HepG2 (cell line): ENCODE measurements around the gene HNRNPUL1. TPM values are rescaled to one million over a fixed set of nuclear protein-coding genes. Genes with fewer than 3 reads are reported as not detected.

Source experiments
- NFIB ChIP-seq: sonication (generic); formaldehyde crosslinking; IDR thresholded peaks from 2 replicates; pipeline ENCODE4 v1.9.0; 2021; ENCODE audit warnings: missing genetic modification reagents, mild to moderate bottlenecking, borderline replicate concordance
- ZBTB21 ChIP-seq: sonication (generic); formaldehyde crosslinking; IDR thresholded peaks from 2 replicates; pipeline ENCODE4 v1.4.0; 2020; ENCODE audit warnings: missing genetic modification reagents
- ZMYM3 ChIP-seq: sonication (generic); formaldehyde crosslinking; IDR thresholded peaks from 2 replicates; pipeline ENCODE4 v1.5.1; 2020; ENCODE audit warnings: mild to moderate bottlenecking, missing genetic modification reagents
- ZNF615 ChIP-seq: sonication (generic); formaldehyde crosslinking; IDR thresholded peaks from 2 replicates; pipeline ENCODE4 v1.5.0; 2020; ENCODE audit warnings: mild to moderate bottlenecking, missing genetic modification reagents, borderline replicate concordance
- ZNF780A ChIP-seq: sonication (generic); formaldehyde crosslinking; IDR thresholded peaks from 2 replicates; pipeline ENCODE4 v1.8.0; 2022; ENCODE audit warnings: mild to moderate bottlenecking, missing genetic modification reagents, moderate library complexity
- ZNF792 ChIP-seq: IDR thresholded peaks from 2 replicates; pipeline ENCODE4 v1.6.1; 2016
- polyA plus RNA-seq, 8 experiments: library from polyadenylated mRNA; depleted of rRNA in 3 of 8; stranded (reverse) in 7 of 8; unstranded in 1 of 8; fragments of >200 nt; fragmentation: Illumina TruSeq in 4 of 8; extraction: Trizol in 4 of 8; gene quantifications; 2 replicates each; pipeline versions ENCODE4 v1.2.1 to v1.2.3, GENCODE V29; 2011 to 2016; ENCODE audit warnings: low read depth in 4 of 8, missing spikeins in 1 of 8, mixed read lengths in 1 of 8; ENCODE audit not compliant: insufficient read depth in 1 of 8
- total RNA-seq, 5 experiments: library from RNA; depleted of rRNA; stranded (reverse); fragments of >200 nt; fragmentation: Illumina TruSeq; extraction: Trizol; gene quantifications; 2 replicates each; pipeline ENCODE4 v1.2.3, GENCODE V29; 2016; ENCODE audit warnings: low read depth in 1 of 5
- TF ChIP-seq, protein P1 (sequence below): IDR thresholded peaks from 2 replicates; pipeline ENCODE4 v1.6.1; 2016; ENCODE audit warnings: missing biosample characterization, missing genetic modification reagents, low read depth
- TF ChIP-seq, protein P2 (sequence below): sonication (generic); formaldehyde crosslinking; IDR thresholded peaks from 2 replicates; pipeline ENCODE4 v1.4.0; 2020; ENCODE audit warnings: mild to moderate bottlenecking, missing genetic modification reagents
- TF ChIP-seq, protein P3 (sequence below): IDR thresholded peaks from 2 replicates; pipeline ENCODE4 v1.6.1; 2016; ENCODE audit warnings: low read depth
- TF ChIP-seq, protein P4 (sequence below): sonication (generic); formaldehyde crosslinking; IDR thresholded peaks from 2 replicates; pipeline ENCODE4 v1.4.0; 2020; ENCODE audit warnings: missing genetic modification reagents, borderline replicate concordance
- TF ChIP-seq, protein P5 (sequence below): sonication (generic); formaldehyde crosslinking; IDR thresholded peaks from 2 replicates; pipeline ENCODE4 v1.8.1; 2023; ENCODE audit warnings: missing genetic modification reagents, inconsistent platforms, borderline replicate concordance
- TF ChIP-seq, protein P6 (sequence below): sonication (generic); formaldehyde crosslinking; IDR thresholded peaks from 2 replicates; pipeline ENCODE4 v1.5.1; 2020; ENCODE audit warnings: missing genetic modification reagents, mild to moderate bottlenecking, borderline replicate concordance

The HNRNPUL1 gene
- total and polyA plus RNA-seq, 2 of the 13 experiments (the other 11 are each of a cell fraction or from before 2014, with no cell fraction given), result 30.9 to 81.7 TPM

DNA sequence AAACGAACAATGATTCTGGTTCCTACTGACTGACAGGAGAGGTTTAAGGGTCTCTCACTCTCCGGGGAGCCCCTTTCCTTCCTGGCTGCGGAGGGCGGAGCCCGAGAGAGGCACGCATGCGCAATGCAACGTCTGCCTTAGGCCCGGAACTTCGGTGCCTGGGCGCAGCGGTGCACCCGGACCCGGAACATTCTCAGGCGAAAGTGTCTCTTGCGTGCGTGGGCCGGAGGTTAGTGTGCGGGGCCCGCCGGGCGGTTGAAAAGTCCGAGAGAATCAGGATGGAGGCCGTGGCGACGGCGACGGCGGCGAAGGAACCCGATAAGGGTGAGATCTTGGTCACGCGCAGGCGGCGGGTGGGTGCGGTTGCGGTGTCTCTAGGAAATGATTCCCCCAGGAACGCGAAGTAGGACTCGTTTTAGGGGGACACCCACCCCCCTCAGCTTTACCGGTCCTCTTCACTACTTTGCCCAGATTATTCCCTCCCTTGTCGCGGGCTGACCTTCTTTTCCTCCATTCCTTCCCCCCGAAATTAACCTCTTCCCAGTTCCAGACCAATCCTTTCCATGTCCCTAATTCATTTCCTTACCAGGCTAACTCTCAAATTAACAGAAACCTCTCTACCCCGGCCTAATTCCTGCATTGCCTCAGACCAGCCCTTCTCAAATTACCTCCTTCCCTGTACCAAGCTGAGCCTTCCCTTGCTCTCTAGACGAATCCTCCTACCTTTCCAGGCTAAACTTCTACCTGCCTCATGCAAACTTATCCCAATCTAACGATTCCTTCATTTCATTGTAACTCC lies 46.1 kb downstream of the HNRNPUL1 start, which contains the start of gene CCDC97 (continued):
- TF ChIP-seq, protein P1, sequence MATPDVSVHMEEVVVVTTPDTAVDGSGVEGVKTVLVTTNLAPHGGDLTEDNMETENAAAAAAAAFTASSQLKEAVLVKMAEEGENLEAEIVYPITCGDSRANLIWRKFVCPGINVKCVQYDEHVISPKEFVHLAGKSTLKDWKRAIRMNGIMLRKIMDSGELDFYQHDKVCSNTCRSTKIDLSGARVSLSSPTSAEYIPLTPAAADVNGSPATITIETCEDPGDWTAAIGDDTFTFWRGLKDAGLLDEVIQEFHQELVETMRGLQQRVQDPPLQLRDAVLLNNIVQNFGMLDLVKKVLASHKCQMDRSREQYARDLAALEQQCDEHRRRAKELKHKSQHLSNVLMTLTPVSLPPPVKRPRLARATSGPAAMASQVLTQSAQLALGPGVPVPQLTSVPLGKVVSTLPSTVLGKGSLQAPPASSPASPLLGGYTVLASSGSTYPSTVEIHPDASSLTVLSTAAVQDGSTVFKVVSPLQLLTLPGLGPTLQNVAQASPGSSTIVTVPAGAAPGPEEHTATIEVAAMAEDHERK (CRISPR knock-in tag), result no peak
- TF ChIP-seq ZNF792 (CRISPR knock-in tag), result peak; percentile 32; the same call in 1 of the 2 replicates
- TF ChIP-seq, protein P2, sequence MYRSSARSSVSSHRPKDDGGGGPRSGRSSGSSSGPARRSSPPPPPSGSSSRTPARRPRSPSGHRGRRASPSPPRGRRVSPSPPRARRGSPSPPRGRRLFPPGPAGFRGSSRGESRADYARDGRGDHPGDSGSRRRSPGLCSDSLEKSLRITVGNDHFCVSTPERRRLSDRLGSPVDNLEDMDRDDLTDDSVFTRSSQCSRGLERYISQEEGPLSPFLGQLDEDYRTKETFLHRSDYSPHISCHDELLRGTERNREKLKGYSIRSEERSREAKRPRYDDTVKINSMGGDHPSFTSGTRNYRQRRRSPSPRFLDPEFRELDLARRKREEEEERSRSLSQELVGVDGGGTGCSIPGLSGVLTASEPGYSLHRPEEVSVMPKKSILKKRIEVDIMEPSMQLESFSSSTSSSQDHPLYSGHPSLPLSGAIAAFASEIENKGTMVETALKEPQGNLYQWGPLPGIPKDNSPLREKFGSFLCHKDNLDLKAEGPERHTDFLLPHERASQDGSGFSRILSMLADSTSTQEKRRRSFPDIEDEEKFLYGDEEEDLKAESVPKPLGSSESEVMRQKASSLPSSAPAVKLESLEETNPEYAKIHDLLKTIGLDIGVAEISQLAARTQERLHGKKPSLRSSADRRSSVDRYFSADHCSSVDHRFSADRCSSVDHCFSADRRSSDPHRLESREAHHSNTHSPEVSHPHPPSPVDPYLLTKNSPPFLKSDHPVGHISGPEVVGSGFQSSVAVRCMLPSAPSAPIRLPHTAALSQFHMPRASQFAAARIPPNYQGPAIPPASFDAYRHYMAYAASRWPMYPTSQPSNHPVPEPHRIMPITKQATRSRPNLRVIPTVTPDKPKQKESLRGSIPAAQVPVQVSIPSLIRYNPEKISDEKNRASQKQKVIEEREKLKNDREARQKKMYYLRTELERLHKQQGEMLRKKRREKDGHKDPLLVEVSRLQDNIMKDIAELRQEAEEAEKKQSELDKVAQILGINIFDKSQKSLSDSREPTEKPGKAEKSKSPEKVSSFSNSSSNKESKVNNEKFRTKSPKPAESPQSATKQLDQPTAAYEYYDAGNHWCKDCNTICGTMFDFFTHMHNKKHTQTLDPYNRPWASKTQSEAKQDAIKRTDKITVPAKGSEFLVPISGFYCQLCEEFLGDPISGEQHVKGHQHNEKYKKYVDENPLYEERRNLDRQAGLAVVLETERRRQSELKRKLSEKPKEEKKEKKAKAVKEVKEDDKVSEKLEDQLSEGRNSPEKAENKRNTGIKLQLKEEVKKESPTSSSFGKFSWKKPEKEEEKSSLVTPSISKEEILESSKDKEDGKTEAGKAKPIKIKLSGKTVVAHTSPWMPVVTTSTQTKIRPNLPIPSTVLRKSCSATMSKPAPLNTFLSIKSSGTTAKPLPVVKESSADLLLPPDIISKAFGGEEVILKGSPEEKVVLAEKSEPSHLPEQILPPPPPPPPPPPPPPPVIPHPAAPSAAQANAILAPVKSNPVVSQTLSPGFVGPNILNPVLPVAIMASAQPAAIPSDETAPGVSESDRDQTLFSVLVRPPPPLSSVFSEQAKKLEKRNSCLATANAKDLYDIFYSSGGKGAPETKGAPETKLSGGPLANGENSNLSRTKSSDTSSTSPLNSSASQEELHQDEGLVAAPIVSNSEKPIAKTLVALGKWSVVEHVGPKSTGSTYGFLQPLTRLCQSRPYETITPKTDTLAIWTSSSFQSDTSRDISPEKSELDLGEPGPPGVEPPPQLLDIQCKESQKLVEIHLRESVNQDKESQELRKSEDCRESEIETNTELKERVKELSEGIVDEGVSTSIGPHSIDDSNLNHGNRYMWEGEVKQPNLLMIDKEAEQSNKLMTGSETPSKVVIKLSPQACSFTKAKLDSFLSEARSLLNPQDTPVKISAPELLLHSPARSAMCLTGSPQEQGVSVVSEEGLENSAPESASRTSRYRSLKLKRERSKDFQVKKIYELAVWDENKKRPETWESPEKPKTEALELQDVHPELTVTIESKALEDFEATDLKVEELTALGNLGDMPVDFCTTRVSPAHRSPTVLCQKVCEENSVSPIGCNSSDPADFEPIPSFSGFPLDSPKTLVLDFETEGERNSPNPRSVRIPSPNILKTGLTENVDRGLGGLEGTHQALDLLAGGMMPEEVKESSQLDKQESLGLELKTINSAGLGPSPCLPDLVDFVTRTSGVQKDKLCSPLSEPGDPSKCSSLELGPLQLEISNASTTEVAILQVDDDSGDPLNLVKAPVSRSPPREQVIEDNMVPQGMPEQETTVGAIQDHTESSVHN (CRISPR knock-in tag), result 0 out of 2 replicates have a peak, but pooled peaks have one; percentile 56
- peak; percentile 75; the same call in 1 of the 2 replicates for TF ChIP-seq ZMYM3 (CRISPR knock-in tag)
- TF ChIP-seq ZBTB21, result no peak
- no peak for TF ChIP-seq ZNF615 (CRISPR knock-in tag)
- no peak for TF ChIP-seq NFIB
- TF ChIP-seq, protein P3, sequence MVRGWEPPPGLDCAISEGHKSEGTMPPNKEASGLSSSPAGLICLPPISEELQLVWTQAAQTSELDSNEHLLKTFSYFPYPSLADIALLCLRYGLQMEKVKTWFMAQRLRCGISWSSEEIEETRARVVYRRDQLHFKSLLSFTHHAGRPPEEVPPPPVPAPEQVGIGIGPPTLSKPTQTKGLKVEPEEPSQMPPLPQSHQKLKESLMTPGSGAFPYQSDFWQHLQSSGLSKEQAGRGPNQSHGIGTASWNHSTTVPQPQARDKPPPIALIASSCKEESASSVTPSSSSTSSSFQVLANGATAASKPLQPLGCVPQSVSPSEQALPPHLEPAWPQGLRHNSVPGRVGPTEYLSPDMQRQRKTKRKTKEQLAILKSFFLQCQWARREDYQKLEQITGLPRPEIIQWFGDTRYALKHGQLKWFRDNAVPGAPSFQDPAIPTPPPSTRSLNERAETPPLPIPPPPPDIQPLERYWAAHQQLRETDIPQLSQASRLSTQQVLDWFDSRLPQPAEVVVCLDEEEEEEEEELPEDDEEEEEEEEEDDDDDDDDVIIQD, result peak; percentile 21; the same call in 1 of the 2 replicates
- TF ChIP-seq, protein P4, sequence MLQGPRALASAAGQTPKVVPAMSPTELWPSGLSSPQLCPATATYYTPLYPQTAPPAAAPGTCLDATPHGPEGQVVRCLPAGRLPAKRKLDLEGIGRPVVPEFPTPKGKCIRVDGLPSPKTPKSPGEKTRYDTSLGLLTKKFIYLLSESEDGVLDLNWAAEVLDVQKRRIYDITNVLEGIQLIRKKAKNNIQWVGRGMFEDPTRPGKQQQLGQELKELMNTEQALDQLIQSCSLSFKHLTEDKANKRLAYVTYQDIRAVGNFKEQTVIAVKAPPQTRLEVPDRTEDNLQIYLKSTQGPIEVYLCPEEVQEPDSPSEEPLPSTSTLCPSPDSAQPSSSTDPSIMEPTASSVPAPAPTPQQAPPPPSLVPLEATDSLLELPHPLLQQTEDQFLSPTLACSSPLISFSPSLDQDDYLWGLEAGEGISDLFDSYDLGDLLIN (CRISPR knock-in tag), result 0 out of 2 replicates have a peak, but pooled peaks have one; percentile 44
- TF ChIP-seq, protein P5, sequence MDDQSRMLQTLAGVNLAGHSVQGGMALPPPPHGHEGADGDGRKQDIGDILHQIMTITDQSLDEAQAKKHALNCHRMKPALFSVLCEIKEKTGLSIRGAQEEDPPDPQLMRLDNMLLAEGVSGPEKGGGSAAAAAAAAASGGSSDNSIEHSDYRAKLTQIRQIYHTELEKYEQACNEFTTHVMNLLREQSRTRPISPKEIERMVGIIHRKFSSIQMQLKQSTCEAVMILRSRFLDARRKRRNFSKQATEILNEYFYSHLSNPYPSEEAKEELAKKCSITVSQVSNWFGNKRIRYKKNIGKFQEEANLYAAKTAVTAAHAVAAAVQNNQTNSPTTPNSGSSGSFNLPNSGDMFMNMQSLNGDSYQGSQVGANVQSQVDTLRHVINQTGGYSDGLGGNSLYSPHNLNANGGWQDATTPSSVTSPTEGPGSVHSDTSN, result no peak
- no peak for TF ChIP-seq ZNF780A (CRISPR knock-in tag)
- TF ChIP-seq, protein P6, sequence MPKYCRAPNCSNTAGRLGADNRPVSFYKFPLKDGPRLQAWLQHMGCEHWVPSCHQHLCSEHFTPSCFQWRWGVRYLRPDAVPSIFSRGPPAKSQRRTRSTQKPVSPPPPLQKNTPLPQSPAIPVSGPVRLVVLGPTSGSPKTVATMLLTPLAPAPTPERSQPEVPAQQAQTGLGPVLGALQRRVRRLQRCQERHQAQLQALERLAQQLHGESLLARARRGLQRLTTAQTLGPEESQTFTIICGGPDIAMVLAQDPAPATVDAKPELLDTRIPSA (CRISPR knock-in tag), result no peak
